ENCODE results near the gene FADS1.
A peak's percentile ranks its signal among the peaks of the same experiment; 100 is the strongest.

The FADS1 gene

DNA sequence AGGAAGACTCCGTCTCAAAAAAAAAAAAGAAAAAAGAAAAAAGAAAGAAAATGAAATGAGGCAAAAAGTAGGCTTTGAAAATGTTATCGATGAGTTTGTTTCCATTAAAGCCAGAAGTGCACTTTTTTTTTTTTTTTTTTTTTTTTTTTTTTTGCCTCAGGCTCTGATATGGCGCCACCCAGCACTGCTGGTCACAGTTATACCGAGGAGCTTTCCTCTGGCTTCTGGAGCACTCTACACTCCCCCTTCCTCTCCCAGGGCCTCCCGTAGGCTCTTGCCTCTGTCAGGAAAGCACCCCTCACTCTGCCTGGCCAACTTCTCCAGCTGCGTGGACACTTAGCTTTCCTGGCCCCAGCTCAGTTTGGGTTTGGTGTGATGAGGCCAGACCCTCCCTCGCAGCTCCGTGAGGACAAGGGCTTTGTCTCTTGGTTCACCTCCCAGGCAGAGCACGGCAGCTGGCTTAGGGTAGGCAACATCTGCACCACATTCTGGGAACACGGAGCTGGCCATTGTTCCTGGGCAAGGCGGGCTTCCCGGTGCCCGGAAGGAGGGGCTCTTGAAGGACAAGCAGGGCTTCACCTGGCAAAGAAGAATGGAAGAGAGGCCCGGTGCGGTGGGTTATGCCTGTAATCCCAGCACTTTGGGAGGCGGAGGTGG, 28.2 kb upstream of the FADS1 start:
- no peak for DNase-seq

DNA sequence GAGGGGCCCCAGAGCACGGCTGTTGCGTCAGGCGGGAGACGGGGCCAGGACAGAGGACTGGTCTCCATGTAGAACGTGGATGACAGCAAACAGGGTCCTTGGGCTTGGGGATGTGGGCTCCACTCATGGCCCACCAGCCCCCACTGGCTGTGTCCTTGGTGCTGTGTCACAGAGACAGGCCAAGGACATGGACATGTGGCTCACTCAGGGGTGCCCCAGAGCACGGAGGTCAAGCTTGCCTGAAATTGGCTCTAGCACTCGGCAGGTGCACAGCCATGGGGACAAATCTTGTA, 25.7 kb upstream of the FADS1 start:
- DNase-seq: no peak

DNA sequence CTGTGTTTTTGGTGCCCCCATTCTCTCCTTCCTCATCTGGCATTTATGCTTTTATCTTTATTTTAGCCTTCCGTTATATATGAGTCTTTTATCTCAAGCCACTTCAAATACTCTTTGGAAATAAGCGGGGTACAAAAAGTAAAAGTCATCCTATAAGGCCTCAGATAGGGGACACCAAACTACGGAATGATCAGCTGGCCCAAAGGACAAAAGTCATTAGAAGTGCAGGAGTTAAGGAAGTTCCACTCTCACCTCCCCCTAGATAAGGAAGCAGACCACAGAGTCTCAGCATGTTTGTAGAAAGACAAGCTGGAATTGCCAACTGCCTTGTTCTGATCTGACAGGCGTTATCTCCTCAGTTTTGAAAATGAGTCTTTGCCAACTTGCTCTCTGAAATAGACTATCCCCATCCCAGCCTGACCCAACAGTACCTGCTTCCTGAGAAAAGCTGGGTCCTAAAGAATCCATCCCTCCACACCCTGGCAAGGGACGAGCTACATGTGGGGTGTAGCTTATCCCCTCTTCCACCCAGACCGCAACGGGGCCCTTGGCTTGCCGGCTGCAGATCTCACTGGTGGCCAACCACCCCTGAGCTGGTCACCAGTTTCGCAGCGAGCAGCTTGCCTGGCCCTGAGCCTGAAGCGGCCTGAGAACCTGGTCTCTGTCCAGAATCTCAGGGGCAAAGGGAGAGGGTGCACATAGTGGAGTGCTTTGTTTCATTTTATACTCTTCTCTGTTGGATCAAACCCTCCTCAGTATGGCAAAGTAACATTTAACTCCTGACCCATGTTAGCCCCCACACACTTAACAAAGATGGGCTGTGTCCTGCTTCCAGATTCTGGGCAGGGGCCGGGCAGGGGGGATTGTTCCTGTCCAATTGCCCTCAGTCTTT, 25.1 kb upstream of the FADS1 start:
- DNase-seq: no peak

DNA sequence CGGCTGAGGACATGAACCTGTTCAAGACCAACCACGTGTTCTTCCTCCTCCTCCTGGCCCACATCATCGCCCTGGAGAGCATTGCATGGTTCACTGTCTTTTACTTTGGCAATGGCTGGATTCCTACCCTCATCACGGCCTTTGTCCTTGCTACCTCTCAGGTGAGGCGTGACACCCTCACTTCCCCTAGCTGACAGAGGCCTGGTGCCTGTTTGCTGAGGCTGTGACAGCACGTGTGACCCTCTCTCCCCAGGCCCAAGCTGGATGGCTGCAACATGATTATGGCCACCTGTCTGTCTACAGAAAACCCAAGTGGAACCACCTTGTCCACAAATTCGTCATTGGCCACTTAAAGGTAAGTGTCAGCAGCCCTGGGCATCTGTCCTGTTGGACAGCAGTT, 23.6 kb upstream of the FADS1 start:
- no peak for DNase-seq

DNA sequence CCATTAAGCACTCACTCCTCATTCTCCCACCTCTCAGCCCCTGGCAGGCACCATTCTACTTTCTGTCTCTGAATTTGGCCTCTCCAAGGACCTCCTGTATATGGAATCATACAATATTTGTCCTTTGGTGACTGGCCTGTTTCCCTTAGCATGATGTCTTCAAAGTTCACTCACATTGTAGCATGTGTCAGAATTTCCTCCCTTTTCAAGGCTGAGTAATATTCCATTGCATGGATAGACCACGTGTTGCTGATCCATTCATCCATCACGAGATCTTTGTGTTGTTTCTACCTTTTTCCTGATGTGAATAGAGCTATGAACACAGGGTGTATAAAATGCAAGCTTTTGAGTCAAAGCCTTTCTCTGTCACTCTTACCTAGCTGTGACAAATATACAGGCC, 22.9 kb upstream of the FADS1 start:
- DNase-seq: no peak

DNA sequence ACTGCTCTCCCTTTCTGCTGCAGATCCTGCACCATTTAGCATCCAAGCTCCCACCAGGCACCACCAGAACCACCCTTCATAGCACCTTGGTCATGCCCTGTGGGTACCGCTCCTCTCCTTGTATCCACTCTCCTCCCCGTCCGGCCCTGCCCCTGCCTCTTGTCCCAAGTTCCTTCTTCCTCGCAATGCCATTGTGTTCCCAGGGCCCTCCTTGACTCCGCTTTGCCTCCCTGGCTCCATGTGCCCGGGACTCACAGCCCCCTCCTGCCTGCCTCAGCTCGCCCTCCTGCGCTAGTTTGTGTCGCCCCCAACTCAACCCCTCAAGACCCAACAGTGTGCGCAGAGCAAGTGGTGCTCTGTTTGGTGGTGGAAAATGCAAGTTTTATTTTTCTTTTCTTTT, 22.1 kb upstream of the FADS1 start:
- no peak for DNase-seq

DNA sequence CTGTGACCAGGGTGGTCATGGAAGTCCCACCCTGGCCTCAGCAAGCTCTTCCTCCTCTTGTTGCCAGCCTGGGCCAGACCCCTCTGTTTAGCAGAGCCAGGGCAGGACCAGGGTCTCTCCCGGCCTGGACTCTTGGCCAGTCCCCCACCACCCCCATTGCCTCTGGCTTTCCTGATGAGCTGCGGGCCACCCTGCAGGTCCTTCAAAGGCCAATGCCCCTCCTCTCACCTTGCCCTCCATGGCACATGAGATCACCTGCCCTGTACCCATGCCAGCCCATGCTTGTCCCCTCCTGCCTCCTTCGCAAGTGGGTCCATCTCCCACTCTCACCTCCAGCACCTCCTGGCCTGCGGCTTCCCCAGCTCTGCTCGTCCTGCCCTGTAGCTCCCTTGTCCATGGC, 21.7 kb upstream of the FADS1 start:
- DNase-seq: no peak

DNA sequence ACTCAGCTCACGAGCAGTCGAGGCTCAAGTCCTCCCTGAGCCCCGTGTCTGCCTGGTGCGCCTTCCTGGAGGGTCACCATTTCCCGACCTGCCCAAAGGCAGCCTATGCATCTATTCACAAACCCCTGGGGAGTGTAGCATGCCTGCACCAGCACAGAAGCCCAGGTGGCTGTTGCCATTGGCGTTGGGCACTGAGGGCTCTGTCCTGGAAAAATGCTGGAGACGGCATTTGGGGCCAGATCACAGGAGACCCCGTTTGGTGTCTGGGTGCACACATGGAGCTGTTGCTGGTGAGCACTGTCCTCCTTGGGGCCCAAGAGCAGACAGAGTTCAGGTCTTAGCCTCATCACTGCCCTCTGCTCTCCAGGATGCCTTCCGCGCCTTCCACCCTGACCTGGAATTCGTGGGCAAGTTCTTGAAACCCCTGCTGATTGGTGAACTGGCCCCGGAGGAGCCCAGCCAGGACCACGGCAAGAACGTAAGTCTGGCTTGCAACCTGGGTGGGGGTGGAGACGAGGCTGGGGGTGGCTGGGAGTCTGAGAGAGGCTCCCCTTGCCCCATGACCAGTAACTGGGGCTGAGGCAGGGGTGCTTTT, 20.7 kb upstream of the FADS1 start:
- no peak for DNase-seq

DNA sequence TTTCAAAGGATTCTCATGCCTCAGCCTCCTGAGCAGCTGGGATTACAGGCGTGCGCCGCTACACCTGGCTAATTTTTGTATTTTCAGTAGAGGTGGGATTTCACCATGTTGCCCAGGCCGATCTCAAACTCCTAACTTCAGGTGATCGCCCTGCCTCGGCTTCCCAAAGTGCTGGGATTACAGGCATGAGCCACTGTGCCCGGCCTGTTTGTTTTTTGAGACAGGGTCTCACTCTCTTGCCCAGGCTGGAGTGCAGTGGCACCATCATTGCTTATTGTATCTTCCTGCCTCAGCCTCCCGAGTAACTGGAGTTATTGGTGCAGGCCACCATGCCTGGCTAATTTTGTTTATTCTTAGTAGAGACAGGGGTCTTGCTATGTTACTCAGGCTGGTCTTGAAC, 19.4 kb upstream of the FADS1 start:
- DNase-seq: no peak

DNA sequence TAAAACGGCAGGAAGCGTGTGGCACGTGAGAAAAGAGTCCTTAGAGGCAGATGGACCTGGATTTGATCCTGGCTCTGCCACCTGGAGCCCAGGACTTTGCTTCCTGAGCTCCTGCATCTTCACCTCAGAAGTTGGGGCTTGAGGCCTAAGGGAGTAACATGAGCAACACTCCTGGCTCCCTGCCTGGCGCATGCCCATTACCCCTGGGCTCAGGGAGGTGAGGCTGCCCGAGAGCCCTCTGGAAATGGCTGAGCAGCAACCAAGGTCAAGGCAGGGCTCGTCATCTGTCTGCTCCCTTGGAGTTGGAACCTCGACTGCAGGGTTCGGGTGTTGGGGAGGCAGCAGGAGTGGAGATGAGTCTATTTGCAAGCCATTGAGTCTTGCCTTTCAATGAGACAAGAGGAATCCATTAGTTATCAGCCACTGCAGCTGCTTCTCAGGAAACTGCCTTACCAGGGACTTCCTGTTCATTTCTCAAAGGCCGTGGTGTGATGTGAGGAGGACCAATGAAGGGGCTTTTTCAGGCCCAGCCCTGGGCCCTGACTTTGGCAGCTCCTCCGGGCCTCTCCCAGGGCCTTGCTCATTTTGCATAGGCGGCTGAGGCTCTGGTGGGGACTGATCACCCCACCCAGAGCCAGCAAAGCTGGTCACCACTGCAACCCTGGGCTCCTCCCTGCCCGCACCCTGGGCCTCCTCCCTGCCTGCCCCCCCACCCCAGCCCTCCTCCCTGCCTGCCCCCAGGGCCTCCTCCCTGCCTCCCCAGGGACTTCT, 17.7 kb upstream of the FADS1 start:
- DNase-seq: peak; percentile 72

DNA sequence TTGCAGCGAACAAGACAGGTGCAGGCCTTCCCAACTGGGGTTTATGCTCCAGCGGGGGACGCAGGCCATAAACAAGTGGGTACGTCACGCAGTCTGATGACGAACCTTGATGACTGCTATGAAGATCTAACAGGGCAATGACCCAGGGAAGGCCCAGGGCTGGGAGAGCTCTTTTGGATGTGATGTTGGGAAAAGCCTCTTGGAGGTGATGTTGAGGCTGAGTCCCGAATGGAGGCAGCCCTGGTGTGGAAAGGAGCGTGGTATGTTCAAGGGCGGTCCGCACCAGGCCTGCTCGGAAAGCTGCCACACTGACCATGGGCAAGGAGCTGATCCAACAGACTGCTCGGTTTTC, 17.1 kb upstream of the FADS1 start:
- DNase-seq: no peak

DNA sequence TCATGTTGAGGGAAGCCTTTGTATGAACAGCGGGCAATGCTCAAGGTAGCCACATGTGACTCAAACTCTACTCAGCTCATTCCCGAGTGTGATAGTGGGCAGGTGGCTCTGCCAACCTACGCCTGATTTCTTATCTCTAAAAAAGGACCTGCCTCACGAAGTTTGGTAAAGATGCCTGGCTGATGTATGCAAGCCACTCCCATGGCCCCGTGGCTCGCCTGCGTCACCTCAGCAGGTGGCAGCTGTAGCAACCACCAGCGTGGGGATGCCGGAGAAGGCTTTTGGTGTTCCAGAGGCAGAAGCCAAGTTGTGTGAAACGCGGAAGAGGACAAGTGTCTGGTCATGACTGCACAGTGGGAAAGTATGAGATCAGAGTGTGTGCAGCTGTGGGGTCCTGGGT, 16.7 kb upstream of the FADS1 start:
- no peak for DNase-seq

DNA sequence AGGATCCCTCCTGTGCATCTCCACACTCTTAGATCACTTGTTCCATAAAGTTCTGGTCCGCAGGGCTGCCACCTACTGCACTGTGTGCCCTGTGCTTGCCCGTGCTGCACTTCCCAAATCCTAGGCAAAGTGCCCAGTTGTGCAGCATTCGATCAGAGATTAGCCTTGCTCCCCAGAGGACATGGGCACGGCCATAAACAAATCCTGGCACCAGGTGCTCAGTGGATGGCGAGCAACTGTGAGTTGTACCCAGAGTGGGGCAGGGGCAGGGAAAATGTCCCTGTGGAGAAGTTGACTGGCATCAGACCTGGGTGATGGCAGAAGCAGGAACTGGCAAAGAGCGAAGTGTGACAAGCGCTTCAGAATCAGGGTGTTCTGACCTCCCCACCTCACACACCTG, 16.0 kb upstream of the FADS1 start:
- DNase-seq: peak; percentile 13

DNA sequence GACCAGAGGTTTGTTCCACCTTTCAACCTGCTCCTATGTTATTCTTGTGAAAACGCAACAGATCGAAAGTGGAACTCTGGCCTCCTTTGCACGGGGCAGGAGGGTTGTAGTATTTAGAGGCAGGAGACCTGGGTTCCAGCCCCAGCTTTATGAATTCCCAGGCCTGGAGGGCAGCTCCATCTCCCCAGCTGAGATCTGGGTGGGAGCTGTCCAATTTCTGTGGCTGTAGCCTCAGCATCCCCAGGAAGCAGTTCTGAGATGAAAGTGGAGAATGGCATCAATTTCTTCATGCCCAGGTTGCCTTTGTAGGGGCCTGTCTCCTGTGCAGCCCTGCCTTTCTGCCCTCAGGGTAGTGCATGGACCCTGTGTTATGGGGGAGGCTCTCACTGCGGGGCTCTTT, 15.4 kb upstream of the FADS1 start:
- DNase-seq: no peak

DNA sequence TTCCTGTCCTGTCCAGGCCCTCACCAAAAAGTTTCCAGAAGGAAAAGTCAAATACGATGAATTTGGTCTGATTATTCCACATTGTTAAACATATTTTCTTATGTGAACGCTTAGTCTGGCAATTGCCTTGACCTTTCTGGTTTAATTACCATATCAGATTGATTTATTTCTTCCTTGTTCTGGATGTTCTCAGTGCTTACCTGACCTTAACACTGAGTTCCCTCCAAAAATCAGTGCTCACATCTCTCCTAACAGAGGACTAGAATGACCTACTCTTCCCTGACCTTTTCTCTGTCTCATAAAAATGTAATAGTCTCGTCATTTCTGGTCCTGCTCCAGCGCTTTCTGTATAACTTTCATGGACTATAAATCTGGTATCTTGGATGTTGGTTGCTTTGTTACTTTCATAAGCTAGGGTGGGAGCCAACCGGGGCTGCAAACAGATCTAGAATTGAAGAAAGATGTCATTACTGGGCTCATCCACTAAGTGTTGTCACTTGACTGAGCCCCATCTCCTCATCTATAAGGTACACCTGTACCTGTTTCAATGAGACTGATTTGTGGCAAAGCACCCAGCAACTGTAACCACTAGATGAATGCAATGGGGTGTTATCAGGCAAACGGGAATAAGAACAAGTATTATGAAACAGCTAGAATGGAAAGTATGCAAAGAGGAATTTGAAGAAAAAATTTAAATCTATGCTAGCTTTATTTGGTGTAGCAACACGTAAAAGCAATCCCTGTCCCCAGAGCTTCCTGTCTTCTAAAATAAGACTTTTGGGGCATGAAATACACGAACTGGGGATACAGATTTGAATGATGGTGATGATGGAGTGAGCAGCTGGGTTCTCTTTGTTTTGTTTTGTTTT, 13.7 kb upstream of the FADS1 start:
- DNase-seq: no peak

DNA sequence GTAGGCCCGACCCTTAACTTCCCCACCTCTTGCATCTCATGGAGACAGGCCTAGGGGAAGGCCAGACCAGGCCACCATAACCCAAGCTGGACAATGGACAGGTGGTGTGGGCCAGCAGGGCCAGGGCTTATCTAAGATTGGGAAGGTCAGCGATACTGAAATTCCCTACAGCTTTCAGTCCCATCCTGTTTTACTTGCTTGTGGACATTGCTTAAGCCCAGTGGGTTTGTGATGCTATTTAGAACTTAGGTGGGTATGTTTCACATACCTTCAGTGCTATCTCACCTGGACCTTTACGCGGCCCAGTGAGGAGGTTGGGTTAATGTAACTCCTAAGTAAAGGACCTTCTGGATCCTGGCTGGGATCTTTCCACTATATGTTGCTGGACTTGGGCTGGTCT, 13.0 kb upstream of the FADS1 start:
- no peak for DNase-seq

DNA sequence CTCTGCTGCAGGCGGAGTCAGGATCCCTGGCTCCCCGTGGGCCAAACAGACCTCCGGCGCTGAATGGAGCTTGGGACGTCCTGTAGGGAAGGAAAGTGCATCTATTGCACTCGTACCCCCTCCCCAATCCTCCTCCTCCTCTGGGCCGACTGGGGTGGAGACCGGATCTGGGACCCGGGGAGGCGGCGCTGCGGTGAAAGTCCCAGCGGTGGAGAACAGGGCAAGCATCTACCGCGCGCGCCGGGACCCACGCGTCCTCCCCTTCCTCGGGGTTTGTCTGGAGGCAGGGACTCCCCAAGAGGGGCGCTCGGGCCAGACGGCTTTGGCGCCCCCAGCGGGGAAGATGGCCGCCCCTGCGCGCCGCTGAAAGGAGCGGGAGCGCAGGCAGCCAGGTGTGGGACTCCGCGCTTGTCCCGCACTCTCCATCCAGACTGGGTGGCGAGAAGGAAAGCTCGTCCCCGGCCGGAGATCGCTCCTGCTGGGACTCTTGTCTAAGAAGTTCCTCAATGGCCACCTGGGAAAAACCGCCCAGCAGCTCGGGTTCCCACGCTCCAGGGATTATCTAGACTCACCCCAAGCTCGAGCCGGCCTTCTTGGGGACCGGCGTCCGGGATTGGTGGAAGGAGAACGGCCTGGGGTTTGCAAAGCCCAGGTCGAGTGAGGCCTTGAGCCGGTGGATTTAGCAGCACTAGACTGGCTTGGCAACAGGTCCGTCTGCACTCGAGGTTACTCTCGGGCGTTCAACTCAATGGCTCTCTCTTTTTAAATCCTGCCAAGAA, 12.0 kb upstream of the FADS1 start:
- peak; percentile 42 for DNase-seq

DNA sequence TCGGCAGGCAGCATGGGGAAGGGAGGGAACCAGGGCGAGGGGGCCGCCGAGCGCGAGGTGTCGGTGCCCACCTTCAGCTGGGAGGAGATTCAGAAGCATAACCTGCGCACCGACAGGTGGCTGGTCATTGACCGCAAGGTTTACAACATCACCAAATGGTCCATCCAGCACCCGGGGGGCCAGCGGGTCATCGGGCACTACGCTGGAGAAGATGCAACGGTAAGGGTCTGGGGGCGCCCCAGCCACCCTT, 11.5 kb upstream of the FADS1 start:
- DNase-seq: no peak

DNA sequence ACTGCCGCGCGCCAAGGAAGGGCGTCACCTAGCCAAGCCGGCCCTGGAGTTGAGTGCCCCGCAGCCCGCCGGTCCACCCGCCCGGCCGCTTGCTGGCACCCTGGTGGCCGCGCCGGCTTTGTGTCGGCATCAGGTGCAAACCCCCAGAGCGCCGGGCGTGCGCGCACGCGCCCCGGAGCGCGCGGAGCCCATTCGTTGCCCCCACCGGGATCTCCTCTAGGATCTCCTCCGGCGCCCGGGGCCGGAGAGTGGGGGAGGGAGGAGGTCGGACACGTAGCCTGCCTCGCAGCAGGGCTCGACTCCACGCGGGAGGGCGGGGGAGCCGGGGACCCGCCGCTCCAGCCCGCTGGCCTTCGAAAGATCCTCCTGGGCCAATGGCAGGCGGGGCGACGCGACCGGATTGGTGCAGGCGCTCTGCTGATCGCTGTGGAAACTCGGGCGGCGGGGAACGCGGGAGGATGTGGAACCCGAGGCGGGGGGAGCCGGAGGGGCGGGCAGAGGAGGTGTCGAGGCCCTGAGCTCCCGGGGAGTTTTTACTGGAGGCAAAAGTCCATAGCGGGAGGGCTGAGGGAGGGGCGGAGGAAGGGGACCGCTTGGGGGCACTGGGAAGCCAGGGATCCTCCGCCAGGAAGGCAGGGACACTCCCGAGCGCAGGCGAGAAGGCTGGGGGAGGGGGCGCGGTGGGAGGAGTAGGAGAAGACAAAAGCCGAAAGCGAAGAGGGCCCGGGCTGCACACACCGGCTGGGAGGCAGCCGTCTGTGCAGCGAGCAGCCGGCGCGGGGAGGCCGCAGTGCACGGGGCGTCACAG, 11.0 kb upstream of the FADS1 start, which contains the start of gene FADS2:
Gene FADS2, plus strand, starts transcription at position 730 of the 808 bp plus-strand sequence. CDS start 91 bp downstream, outside the sequence.
- DNase-seq: peak; percentile 96

DNA sequence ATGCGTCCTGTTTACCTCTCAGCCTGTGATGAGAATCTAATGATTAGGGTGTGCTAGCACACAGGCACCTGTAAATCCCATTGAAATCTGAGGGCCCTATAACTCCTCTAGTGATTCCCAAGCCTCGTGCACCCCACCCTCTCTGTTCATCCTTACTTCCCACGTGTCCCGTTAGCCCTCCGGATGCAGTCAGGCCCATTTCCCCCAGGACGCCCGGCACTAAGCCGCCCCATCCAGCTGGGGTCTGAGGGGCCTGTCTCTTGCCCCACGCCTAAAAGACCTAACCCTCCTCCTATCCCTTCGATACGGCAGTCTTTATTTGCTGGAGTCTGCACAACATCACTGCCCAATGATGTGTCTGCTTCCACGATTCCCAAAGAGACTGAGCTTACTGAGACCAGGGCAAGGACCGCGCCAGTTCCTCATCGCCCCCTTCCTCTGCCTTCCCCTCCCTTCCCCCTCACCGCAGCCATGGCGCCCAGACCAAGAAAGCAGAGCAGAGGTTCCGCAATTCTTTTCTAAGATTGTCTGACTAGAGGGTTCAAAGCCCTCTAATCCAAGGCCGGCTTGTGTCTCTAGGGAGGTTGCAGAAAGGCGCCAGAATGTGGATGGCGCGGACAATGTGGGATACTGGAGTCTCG, 10.2 kb upstream of the FADS1 start:
- DNase-seq: peak; percentile 67

DNA sequence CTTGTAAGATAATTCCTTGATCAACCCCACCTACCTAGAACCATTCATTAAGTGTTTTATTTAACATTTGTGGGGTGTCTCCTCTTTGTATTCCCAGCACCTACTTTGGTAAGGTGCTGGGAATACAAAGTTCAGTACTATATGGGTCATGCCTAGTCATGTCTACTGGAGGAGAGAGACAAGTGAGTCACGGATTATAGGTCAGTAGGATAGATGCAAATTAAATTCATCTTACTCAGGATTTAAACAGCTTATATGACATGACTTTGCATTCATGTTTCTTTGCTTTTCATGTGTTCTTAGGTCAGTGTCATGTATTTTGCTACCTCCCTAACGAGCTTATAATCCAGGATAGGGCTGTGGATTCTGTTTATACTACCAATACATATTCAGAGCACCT, 3.4 kb upstream of the FADS1 start:
- DNase-seq: no peak

All from NCI-H1092 (cell line).